Bronchial epithelial cell (primary cell): ENCODE results near the gene TTI1. TPM values are rescaled to one million over a fixed set of nuclear protein-coding genes. Genes with fewer than 3 reads are reported as not detected.

Source experiments
- DNase-seq: peaks from one replicate; pipeline ENCODE4 v3.0.0-alpha.2; 2010; ENCODE audit warnings: low read depth
- FAIRE-seq: peaks from 2 replicates; lab custom pipeline; 2011; peaks lifted over from hg19 to GRCh38; lab: Jason Lieb, UNC
- H3K27me3 ChIP-seq: 2 replicates; pipeline ENCODE4 v1.5.1; 2011; ENCODE audit warnings: low read length; ENCODE audit not compliant: control insufficient read depth, insufficient read depth
- H3K36me3 ChIP-seq: 2 replicates; pipeline ENCODE4 v1.5.1; 2011; ENCODE audit warnings: low read length; ENCODE audit not compliant: control insufficient read depth, insufficient read depth
- H3K4me3 ChIP-seq: 2 replicates; pipeline ENCODE4 v1.5.1; 2011; ENCODE audit warnings: mild to moderate bottlenecking, low read depth, low read length, control low read depth
- total RNA-seq: library from RNA; depleted of rRNA; stranded (reverse); fragments of >200 nt; gene quantifications from 2 replicates; pipeline ENCODE4 v1.2.1, GENCODE V29; 2014
- TF ChIP-seq, protein P1 (sequence below): IDR thresholded peaks from 2 replicates; pipeline ENCODE4 v1.5.1; 2011; ENCODE audit warnings: mild to moderate bottlenecking, moderate library complexity, low read length, control low read depth, inconsistent platforms; ENCODE audit not compliant: insufficient read depth, severe bottlenecking

TTI1 gene
- total RNA-seq, 1 donor from 2014 or later = 14.7 TPM

DNA sequence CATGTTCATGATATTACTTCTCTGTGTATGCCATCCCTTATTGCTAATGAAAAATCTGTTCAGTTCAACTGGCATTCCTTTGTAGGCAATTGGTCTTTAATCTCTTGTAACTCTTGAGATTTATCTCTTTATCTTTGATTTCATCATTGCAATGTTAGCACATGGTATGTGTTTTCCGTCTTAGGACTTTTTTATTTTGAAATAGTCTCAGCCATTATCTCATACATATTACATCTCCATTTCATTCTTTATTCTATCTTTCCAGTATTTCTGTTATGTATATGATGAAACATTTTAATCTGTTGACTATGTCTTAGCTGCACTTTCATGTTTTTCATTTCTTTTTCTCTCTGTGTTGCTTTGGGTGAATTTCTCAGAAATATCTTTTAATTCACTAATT, 72.2 kb downstream of the TTI1 start:
- no peak for FAIRE-seq
- Histone ChIP-seq H3K4me3 (no peak overlapping the region), H3K27me3 (no peaks in the 10 kb centered on the region), H3K36me3 (no peaks in the 10 kb centered on the region)
- TF ChIP-seq, protein P1, sequence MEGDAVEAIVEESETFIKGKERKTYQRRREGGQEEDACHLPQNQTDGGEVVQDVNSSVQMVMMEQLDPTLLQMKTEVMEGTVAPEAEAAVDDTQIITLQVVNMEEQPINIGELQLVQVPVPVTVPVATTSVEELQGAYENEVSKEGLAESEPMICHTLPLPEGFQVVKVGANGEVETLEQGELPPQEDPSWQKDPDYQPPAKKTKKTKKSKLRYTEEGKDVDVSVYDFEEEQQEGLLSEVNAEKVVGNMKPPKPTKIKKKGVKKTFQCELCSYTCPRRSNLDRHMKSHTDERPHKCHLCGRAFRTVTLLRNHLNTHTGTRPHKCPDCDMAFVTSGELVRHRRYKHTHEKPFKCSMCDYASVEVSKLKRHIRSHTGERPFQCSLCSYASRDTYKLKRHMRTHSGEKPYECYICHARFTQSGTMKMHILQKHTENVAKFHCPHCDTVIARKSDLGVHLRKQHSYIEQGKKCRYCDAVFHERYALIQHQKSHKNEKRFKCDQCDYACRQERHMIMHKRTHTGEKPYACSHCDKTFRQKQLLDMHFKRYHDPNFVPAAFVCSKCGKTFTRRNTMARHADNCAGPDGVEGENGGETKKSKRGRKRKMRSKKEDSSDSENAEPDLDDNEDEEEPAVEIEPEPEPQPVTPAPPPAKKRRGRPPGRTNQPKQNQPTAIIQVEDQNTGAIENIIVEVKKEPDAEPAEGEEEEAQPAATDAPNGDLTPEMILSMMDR = no peak
- DNase-seq = no peak

DNA sequence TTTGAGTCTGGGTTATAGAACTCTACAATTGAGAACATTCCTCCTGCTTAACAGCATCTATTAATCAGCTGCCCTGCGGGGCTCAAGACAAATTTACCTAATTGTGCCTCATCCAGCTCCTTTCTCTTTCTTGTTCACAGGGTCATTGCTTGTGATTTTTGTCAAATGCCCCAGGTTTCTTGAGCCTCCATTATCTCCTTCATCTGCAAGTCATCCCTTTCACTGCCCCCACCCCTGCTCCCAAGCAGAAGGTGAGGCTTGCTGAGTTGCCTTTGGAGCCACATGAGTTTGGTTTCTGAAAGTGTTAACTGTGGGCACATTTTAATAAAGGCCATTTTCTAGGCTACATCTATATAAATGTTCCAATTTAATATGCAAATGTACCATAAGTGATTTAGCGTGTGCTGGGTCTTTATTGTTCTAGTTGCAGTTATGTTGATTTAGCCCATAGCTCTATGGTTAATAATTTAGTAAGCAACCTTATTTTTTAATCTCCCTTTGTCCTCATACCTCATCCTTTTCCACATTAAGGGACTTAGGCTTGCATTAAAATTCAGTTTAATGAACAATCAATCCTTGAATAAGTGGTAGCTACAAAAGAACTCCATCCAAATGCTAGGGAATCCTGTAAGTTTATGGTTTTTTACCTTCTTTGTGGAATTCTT, 74.3 kb downstream of the TTI1 start:
- no peaks in the 10 kb centered on the region for H3K27me3 ChIP-seq
- no peak for DNase-seq
- H3K4me3 ChIP-seq = no peak overlapping the region
- H3K36me3 ChIP-seq = no peaks in the 10 kb centered on the region
- TF ChIP-seq, protein P1 = no peak
- FAIRE-seq = no peak

DNA sequence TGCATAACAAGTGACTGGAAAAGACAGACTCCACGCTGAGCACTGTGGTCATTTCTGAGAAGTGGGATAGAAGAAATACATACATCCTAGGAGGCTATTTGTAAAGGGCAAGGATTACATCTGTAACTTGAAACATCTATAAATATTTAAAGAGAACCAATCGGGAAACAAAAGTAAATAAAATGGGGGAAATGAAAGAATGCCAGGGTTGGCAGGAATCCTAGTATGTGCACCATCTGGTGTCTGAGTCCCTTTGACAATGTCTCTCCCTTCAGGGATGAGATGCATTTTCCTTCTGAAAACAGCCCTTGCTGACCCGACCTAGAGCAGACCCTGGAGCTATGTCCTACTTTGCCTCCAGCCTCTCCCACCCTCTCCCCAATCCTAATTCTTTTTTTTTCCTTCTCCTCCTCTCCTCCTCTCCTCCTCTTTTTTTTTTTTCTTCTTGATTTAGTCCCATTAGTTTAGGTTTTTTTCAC, 77.1 kb downstream of the TTI1 start:
- Histone ChIP-seq H3K36me3 (no peaks in the 10 kb centered on the region), H3K4me3 (no peak overlapping the region), H3K27me3 (no peaks in the 10 kb centered on the region)
- no peak for FAIRE-seq
- no peak for DNase-seq
- TF ChIP-seq, protein P1 = no peak

DNA sequence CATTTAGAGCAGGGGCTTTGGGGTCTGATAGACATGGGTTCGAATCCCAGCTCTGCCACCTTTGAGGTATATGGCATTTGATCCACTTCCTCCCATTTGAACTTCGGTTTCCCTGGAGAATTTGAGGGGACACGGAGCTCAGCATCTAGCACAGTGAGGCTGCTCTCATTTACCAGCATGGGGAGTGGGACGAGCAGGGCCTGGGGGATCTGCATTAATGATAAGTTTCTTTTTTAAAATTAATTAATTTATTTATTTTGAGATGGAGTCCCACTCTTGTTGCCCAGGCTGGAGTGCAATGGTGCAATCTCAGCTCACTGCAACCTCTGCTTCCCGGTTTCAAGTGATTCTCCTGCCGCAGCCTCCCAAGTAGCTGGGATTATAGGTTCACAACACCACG, 77.7 kb downstream of the TTI1 start:
- FAIRE-seq = no peak

DNA sequence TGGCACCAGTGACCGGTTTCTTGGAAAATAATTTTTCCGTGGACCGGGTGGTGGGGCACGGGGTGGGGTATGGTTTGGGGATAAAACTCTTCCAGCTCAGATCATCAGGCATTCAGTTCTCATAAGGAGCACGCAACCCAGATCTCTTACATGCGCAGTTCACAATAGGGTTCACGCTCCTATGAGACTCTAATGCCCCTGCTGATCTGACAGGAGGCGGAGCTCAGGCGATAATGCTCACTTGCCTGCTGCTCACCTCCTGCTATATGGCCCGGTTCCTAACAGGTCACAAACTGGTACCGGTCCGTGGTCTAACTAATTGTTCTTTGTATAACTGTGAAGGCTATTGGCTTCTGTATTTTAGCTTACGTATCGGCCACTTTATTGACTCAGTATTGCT, 78.6 kb downstream of the TTI1 start:
- Histone ChIP-seq H3K36me3 (no peaks in the 10 kb centered on the region), H3K27me3 (no peaks in the 10 kb centered on the region), H3K4me3 (no peak overlapping the region)
- DNase-seq (no peak), FAIRE-seq (no peak)
- TF ChIP-seq, protein P1 = no peak

More for the DNA sequence above, 77.7 kb downstream of the TTI1 start:
- H3K36me3 ChIP-seq = no peaks in the 10 kb centered on the region
- no peak overlapping the region for H3K4me3 ChIP-seq
- no peaks in the 10 kb centered on the region for H3K27me3 ChIP-seq
- TF ChIP-seq, protein P1 = no peak
- DNase-seq = no peak

DNA sequence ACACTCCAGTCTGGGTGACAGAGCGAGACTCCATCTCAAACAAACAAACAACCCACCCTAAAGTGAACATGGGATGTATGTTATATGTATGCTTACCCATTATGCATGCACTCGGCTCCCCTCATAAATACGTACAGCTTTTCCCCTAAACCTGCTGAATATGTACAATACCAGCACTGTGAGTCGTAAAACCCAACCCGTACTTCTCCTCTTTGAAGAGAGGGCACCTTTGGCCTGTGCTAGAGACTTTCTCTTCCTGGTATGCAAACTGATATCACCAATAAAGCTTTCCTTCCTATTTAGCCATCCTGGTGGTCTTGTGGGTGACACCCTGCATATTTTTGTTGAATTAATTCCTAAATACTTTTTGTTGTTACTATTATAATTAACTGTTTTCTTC, 79.1 kb downstream of the TTI1 start:
- no peak for DNase-seq

More for the DNA sequence above, 79.1 kb downstream of the TTI1 start:
- H3K4me3 ChIP-seq = no peak overlapping the region
- FAIRE-seq = no peak
- no peaks in the 10 kb centered on the region for H3K27me3 ChIP-seq
- no peaks in the 10 kb centered on the region for H3K36me3 ChIP-seq
- TF ChIP-seq, protein P1 = no peak
